Measurements from ENCODE around the gene ZNF248. TPM values are rescaled to one million over a fixed set of nuclear protein-coding genes. Genes with fewer than 3 reads are reported as not detected.

Gene ZNF248
- total and polyA plus RNA-seq, 9 of the 15 experiments (the other 6 are each of a cell fraction or from before 2014, with no cell fraction given), result 4.5 to 16.5 (median 10.2) TPM

- TF ChIP-seq, protein P1, sequence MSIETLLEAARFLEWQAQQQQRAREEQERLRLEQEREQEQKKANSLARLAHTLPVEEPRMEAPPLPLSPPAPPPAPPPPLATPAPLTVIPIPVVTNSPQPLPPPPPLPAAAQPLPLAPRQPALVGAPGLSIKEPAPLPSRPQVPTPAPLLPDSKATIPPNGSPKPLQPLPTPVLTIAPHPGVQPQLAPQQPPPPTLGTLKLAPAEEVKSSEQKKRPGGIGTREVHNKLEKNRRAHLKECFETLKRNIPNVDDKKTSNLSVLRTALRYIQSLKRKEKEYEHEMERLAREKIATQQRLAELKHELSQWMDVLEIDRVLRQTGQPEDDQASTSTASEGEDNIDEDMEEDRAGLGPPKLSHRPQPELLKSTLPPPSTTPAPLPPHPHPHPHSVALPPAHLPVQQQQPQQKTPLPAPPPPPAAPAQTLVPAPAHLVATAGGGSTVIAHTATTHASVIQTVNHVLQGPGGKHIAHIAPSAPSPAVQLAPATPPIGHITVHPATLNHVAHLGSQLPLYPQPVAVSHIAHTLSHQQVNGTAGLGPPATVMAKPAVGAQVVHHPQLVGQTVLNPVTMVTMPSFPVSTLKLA (conservative IDR thresholded peaks at IDR 0.05), result peak; percentile 68 to 89
- TF ChIP-seq, protein P2, sequence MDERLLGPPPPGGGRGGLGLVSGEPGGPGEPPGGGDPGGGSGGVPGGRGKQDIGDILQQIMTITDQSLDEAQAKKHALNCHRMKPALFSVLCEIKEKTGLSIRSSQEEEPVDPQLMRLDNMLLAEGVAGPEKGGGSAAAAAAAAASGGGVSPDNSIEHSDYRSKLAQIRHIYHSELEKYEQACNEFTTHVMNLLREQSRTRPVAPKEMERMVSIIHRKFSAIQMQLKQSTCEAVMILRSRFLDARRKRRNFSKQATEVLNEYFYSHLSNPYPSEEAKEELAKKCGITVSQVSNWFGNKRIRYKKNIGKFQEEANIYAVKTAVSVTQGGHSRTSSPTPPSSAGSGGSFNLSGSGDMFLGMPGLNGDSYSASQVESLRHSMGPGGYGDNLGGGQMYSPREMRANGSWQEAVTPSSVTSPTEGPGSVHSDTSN (CRISPR knock-in tag; IDR thresholded peaks at IDR 0.05; ENCODE audit: low read depth), result no peak
- TF ChIP-seq, protein P2 (tag; conservative IDR thresholded peaks at IDR 0.05; ENCODE audit: low read depth), result no peak
- TF ChIP-seq, protein P3, sequence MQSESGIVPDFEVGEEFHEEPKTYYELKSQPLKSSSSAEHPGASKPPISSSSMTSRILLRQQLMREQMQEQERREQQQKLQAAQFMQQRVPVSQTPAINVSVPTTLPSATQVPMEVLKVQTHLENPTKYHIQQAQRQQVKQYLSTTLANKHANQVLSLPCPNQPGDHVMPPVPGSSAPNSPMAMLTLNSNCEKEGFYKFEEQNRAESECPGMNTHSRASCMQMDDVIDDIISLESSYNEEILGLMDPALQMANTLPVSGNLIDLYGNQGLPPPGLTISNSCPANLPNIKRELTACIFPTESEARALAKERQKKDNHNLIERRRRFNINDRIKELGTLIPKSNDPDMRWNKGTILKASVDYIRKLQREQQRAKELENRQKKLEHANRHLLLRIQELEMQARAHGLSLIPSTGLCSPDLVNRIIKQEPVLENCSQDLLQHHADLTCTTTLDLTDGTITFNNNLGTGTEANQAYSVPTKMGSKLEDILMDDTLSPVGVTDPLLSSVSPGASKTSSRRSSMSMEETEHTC (IDR thresholded peaks at IDR 0.05), result peak; percentile 49; the same call in 1 of the 2 replicates
- TF ChIP-seq ZNF431 (CRISPR knock-in tag; IDR thresholded peaks at IDR 0.05) (peak; percentile 35; the same call in 1 of the 2 replicates), ATF3 (IDR thresholded peaks at IDR 0.05) (no peak), ATF3 (CRISPR knock-in tag; conservative IDR thresholded peaks at IDR 0.05) (peak; percentile 23; the same call in 1 of the 2 replicates), CTCFL (IDR thresholded peaks at IDR 0.05; ENCODE audit: borderline replicate concordance, insufficient read depth, low read depth, low read length, poor library complexity, severe bottlenecking) (no peak), E2F8 (IDR thresholded peaks at IDR 0.05; ENCODE audit: low read depth, partially characterized antibody) (no peak), ZNF311 (CRISPR knock-in tag; IDR thresholded peaks at IDR 0.05) (no peak), NELFE (IDR thresholded peaks at IDR 0.05; ENCODE audit: insufficient read depth, insufficient read length) (no peak)
These were observed at the start of gene ZNF248 (continued) for GRCh38 chr10:37857287-37858211.
